ENCODE data around the gene FIS1.

GRCh38 chr7:101202603-101202918 is 42.3 kb downstream of the FIS1 start:
- TF ChIP-seq, protein P1, sequence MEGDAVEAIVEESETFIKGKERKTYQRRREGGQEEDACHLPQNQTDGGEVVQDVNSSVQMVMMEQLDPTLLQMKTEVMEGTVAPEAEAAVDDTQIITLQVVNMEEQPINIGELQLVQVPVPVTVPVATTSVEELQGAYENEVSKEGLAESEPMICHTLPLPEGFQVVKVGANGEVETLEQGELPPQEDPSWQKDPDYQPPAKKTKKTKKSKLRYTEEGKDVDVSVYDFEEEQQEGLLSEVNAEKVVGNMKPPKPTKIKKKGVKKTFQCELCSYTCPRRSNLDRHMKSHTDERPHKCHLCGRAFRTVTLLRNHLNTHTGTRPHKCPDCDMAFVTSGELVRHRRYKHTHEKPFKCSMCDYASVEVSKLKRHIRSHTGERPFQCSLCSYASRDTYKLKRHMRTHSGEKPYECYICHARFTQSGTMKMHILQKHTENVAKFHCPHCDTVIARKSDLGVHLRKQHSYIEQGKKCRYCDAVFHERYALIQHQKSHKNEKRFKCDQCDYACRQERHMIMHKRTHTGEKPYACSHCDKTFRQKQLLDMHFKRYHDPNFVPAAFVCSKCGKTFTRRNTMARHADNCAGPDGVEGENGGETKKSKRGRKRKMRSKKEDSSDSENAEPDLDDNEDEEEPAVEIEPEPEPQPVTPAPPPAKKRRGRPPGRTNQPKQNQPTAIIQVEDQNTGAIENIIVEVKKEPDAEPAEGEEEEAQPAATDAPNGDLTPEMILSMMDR (IDR thresholded peaks at IDR 0.05): no peak
- no peak for TF ChIP-seq POLR2AphosphoS5 (IDR thresholded peaks at IDR 0.05)
- TF ChIP-seq EP300 (IDR thresholded peaks at IDR 0.05): no peak
- TF ChIP-seq POLR2A (IDR thresholded peaks at IDR 0.05): no peak
